HG02852 (cell line): ENCODE results near the gene PHLDB1.
"Not testable (repeated sequence)": the region's sequence is repeated elsewhere in the genome, so short reads cannot be mapped to it uniquely, and the experiment has no call there.

ENCODE experiments used
- ATAC-seq: cut with Tn5 transposase; IDR thresholded peaks from one replicate; pipeline ENCODE4 v1.9.1; 2021; ENCODE audit warnings: mild to moderate bottlenecking, moderate library complexity; ENCODE audit not compliant: unreplicated experiment

The PHLDB1 gene

DNA sequence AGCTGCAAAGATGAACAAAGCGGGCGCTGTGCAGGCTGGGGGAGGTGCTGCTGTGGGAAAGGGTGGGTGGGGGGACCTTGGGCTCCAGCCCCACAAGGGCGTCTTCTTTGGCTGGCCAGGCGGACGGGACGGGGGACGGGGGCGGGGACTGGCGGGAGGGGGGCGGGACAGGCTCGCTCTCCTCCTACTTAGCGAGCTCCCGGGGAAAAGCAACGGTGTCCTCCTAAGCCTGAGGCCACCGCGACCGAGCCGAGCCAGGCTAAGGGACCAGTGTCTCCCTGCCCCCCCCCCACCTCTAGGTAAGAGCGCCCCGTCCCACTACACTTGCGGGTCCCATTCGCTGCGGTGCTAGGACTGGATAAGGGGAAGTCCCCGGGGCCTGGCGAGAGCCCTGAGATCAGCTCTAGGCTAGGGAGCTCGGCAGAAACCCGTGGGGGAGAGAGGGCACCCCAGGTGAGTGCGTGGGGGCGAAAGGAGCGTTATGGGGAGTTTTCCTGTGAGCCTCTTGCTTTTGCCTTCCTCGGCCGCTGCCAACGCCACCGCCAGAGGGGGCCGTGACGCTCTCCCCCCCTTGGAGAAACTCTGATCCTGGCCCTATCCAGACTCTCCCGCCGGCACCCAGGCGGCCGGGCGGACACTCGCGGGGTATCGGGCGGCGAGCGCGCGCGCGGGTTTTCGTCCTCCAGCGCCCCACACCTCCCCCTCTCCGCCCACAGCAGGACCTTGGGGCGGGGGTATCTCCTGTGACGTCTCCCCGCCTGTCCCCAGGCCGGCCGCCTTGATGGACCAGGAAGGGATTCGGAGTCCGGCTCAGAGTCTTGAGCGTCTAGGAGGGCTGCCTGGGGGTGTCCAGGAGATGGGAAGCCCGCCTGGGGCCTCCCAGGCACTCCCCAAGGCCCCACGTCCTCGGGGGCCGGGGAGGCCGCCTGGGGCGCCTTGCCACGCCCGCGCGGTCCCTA is at the start of gene PHLDB1:
Gene PHLDB1, plus strand, starts transcription at position 215 of the 959 bp plus-strand sequence. CDS start 6,222 bp downstream, outside the sequence.
- no peak for ATAC-seq

GRCh38 chr11:118560806-118561205 is 46.6 kb upstream of the PHLDB1 start:
- ATAC-seq, result no peak

DNA sequence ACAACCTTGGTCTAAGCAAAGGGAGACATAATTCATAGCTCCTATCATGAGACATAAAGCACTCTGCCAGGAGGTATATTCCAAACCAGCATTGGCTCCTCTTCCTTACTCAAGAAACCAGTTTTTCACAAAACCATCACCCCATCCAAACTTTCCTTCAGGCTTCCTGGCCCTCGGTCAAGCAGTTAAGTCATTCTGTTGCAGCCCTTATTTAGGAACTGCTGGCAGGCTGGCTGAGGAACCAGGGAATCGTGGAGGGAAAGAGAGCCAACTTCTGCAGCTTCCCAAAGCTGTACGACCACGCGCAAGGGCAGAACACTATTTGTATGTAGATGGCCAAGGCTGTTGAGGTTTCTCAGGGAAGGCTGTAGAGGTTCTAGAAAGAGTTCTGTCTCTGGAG is 42.4 kb upstream of the PHLDB1 start:
- no peak for ATAC-seq

- no peak for ATAC-seq
Measured at GRCh38 chr11:118569670-118570069, 37.7 kb upstream of the PHLDB1 start.

DNA sequence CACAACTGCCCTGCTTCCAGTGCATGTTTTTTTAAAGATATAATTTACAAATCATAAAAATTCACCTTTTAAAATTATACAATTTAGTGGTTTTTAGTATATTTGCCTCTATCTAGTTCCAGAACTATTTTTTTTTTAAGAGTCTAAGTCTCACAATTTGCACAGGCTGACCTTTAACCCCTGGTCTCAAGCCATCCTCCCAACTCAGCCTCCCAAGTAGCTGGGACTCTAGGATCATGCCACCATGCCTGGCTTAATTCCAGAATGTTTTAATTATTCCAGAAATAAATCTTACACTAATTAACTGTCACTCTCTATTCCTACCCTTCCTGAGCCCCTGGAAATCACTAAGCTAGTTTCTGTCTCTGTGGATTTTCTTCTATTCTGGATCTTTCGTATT is 36.6 kb upstream of the PHLDB1 start:
- no peak for ATAC-seq

- ATAC-seq, result not testable (repeated sequence)
Measured at GRCh38 chr11:118571701-118572060, 35.7 kb upstream of the PHLDB1 start.

GRCh38 chr11:118572061-118572980 is 35.1 kb upstream of the PHLDB1 start, which contains the start of gene ARCN1:
TSS of gene ARCN1 (plus strand) at chr11:118572409. CDS start at chr11:118572548, 139 bp downstream.
- ATAC-seq, result peak; percentile 74

- ATAC-seq, result peak; percentile 34
Measured at GRCh38 chr11:118572981-118573550, 34.3 kb upstream of the PHLDB1 start.

GRCh38 chr11:118574636-118575035 is 32.8 kb upstream of the PHLDB1 start:
- ATAC-seq, result no peak

DNA sequence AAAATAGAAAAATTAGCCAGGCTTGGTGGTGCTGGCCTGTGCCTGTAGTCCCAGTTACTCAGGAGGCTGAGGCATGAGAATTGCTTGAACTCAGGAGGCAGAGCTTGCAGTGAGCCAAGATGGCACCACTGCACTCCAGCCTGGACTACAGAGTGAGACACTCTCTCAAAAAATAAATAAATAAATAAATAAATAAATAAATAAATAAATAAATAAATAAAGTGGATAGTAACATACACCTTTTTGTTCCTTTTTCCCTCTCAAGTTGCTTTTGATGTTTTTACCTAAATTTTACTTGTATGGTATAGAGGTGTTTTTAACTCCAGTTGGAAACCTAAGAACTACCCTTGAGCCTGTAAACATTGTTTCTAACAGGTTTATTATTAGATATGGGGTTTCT is 29.4 kb upstream of the PHLDB1 start:
- ATAC-seq, result not testable (repeated sequence)

- no peak for ATAC-seq
Measured at GRCh38 chr11:118581057-118581456, 26.4 kb upstream of the PHLDB1 start.

GRCh38 chr11:118587952-118588351 is 19.5 kb upstream of the PHLDB1 start:
- no peak for ATAC-seq

DNA sequence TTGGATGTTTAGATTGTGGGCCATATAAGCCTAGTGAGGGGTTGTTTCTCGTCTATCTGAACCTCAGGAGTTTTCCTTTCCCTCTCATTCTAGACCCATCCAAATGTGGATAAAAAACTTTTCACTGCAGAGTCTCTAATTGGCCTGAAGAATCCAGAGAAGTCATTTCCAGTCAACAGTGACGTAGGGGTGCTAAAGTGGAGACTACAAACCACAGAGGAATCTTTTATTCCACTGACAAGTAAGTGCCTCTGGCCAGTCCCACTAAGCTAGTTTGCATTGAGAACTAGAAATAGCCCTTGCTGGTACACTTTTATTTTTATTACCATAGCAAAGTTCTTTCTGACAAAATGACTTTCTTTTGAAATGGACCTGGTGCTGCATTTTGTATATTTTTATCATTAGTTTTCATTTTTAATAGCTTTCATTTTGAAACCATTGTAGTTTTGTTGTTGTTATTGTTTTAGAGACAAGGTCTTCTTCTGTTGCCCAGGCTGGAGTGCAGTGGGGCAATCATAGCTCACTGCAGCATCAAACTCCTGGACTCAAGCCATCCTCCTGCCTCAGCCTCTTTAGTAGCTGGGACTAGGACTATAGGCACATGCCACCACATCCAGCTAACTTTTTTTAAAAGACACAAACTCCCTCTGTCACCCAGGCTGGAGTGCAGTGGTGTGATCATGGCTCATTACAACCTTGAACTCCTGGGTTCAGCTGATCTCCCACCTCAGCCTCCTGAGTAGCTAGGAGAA is 14.6 kb upstream of the PHLDB1 start:
- no peak for ATAC-seq

DNA sequence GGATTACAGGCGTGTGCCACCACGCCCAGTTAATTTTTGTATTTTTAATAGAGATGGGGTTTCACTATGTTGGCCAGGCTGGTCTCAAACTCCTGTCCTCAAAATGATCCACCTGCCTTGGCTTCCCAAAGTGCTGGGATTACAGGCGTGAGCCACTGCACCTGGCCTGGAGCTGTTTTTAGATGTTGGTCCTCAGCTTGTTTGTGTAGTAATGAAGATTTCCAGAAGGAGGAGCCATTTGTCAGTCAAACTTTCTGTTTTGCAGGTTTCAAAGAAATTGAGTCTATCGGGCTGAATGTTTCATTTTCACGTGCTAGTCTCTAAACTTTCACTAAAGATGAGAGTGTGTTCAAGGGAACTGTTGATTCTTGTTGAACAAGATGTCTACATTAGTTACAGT is 12.4 kb upstream of the PHLDB1 start:
- not testable (repeated sequence) for ATAC-seq

DNA sequence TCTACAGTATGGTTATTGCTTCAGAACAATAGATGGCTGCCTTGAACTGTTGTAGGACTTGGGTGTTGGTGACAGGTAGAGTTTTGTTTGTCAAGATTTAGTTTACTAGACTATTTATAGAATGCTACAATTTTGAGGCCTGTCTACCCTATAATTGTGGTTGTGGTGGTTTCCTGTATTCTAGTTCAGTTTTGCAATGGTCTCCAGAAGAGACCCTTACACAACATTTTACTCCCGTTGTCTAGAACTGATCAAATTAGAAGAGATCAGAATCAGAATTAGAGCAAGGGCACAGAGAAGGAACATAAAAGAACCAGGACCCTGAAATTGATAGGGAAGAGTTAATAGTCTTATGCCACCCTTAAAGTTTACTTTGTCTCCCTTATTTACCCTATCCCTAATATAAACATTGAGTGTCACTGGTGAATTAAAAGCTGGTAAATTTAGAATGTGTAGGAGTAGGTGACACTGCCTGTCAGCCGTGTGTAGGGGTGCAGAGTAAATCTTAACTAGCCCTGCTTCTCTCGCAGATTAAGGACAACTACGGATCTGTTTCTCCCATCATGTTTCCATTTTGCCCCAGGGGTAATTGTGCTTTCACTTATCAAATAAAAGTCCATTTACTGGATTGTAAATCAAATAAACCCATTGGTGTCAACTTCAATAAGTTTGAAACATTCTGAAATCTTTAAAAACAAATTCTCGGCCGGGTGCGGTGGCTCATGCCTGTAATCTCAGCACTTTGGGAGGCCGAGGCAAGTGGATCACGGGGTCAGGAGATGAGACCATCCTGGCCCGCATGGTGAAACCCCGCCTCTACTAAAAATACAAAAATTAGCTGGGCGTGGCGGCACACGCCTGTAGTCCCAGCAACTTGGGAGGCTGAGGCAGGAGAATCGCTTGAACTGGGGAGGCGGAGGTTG is 10.9 kb upstream of the PHLDB1 start:
- ATAC-seq, result no peak

GRCh38 chr11:118597556-118597955 is 9.9 kb upstream of the PHLDB1 start:
- no peak for ATAC-seq

DNA sequence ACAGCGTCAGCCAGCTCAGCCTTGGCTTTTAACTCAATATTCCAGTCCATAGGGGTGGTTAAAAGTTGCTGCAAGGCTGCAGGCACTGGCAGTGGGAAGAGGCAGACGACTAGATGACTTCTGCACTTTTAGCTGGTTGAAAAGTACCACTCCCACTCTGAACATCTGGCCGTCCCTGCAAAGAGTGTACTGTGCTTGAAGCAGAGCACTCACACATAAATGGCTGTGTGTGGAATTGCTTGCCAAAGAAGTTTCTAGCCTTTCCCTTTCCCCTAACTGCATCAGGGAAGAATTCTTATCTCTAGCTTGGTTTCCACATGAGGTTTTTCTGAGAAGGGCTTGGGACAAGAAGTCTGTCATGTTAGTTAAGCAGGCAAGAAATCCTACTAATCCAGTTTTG is 5.1 kb upstream of the PHLDB1 start:
- ATAC-seq, result no peak

DNA sequence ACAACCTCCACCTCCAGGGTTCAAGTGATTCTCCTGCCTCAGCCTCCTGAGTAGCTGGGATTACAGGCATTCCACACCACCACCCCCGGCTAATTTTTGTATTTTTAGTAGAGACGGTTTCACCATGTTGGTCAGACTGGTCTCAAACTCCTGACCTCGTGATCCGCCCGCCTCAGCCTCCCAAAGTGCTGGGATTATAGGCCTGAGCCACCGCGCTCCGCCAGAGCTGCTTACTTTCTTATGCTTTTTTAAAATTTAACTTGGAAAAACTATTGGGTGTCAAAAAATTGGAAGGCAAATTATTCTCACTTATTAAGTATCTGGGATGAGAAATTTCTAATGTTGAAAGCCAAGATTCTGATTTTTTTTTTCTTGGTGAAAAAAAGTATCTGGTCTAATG is 3.7 kb upstream of the PHLDB1 start:
- not testable (repeated sequence) for ATAC-seq

DNA sequence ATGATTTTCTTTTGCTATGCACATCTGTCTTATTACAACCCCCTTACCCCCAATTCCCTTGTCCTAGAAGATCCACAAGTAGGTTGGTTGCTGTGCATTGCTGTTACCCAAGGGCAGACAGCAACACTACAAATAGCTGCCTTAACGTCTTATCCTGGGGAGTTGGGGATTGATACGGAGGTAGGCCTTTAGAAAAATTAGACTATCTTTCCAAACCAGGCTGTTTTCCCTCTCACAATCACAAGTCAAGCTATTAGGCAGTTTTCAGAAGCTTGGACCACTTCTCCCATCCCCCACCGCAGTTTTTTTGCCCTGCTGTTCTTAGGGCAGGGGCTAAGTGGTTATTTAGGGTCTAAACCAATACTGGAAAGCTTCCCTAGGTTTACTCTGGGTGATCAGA is 2.8 kb upstream of the PHLDB1 start:
- no peak for ATAC-seq
